H9 (cell line): ENCODE measurements around the gene FPR1. TPM values are rescaled to one million over a fixed set of nuclear protein-coding genes. Genes with fewer than 3 reads are reported as not detected.
A peak's percentile ranks its signal among the peaks of the same experiment; 100 is the strongest.

Source experiments
- DNase-seq: peaks from one replicate; pipeline ENCODE4 v3.0.0-alpha.2; 2017
- H2AFZ ChIP-seq: one replicate; pipeline ENCODE4 v1.6.1; 2013; ENCODE audit warnings: mild to moderate bottlenecking, low read length, control low read depth, moderate library complexity
- H2AK5ac ChIP-seq: 2 replicates; pipeline ENCODE4 v1.6.1; 2013; ENCODE audit warnings: low read length, control low read depth, mixed read lengths; ENCODE audit not compliant: insufficient read length
- H2BK120ac ChIP-seq: one replicate; pipeline ENCODE4 v1.6.1; 2013; ENCODE audit warnings: low read depth, mild to moderate bottlenecking, low read length, control low read depth, inconsistent platforms; ENCODE audit not compliant: poor library complexity, severe bottlenecking
- H2BK12ac ChIP-seq: 2 replicates; pipeline ENCODE4 v1.6.1; 2013; ENCODE audit warnings: low read length, control low read depth, mixed read lengths, low read depth; ENCODE audit not compliant: insufficient read length
- H2BK15ac ChIP-seq: 2 replicates; pipeline ENCODE4 v1.6.1; 2013; ENCODE audit warnings: low read depth, low read length, control low read depth
- H2BK20ac ChIP-seq: one replicate; pipeline ENCODE4 v1.6.1; 2013; ENCODE audit warnings: low read depth, mild to moderate bottlenecking, low read length, control low read depth, inconsistent platforms; ENCODE audit not compliant: poor library complexity, severe bottlenecking
- H2BK5ac ChIP-seq: 2 replicates; pipeline ENCODE4 v1.6.1; 2013; ENCODE audit warnings: low read length, control low read depth, mixed read lengths; ENCODE audit not compliant: insufficient read length
- H3K14ac ChIP-seq: 2 replicates; pipeline ENCODE4 v1.6.1; 2013; ENCODE audit warnings: low read length, control low read depth; ENCODE audit not compliant: insufficient read depth
- H3K18ac ChIP-seq: 2 replicates; pipeline ENCODE4 v1.6.1; 2013; ENCODE audit warnings: low read depth, mild to moderate bottlenecking, mixed read lengths, low read length, control low read depth; ENCODE audit not compliant: insufficient read length
- H3K23ac ChIP-seq: 2 replicates; pipeline ENCODE4 v1.6.1; 2013; ENCODE audit warnings: low read length, control low read depth, mixed read lengths, low read depth; ENCODE audit not compliant: insufficient read length
- H3K23me2 ChIP-seq: 2 replicates; pipeline ENCODE4 v1.6.1; 2013; ENCODE audit warnings: low read depth, mild to moderate bottlenecking, mixed read lengths, low read length, control low read depth; ENCODE audit not compliant: insufficient read length, poor library complexity, severe bottlenecking
- H3K27ac ChIP-seq: 2 replicates; pipeline ENCODE4 v1.5.1; 2013; ENCODE audit warnings: low read length, control low read depth, mixed read lengths, low read depth; ENCODE audit not compliant: insufficient read length
- H3K27me3 ChIP-seq: 2 replicates; pipeline ENCODE4 v1.6.1; 2013; ENCODE audit warnings: low read length, control low read depth, inconsistent platforms; ENCODE audit not compliant: insufficient read depth
- H3K4ac ChIP-seq: 2 replicates; pipeline ENCODE4 v1.6.1; 2013; ENCODE audit warnings: low read depth, mild to moderate bottlenecking, control low read depth, inconsistent platforms, low read length, moderate library complexity
- H3K4me1 ChIP-seq: 2 replicates; pipeline ENCODE4 v1.6.1; 2013; ENCODE audit warnings: low read length, control low read depth, inconsistent platforms; ENCODE audit not compliant: insufficient read depth
- H3K4me2 ChIP-seq: 2 replicates; pipeline ENCODE4 v1.6.1; 2013; ENCODE audit warnings: low read length, control low read depth, mixed read lengths; ENCODE audit not compliant: insufficient read length, insufficient read depth
- H3K56ac ChIP-seq: 2 replicates; pipeline ENCODE4 v1.6.1; 2013; ENCODE audit warnings: low read depth, mild to moderate bottlenecking, mixed read lengths, low read length, control low read depth; ENCODE audit not compliant: insufficient read length
- H3K79me1 ChIP-seq: 2 replicates; pipeline ENCODE4 v1.6.1; 2013; ENCODE audit warnings: low read depth, mild to moderate bottlenecking, moderate library complexity, low read length, control low read depth, inconsistent platforms; ENCODE audit not compliant: insufficient read depth, poor library complexity, severe bottlenecking
- H3K79me2 ChIP-seq: 2 replicates; pipeline ENCODE4 v1.6.1; 2013; ENCODE audit warnings: low read length, control low read depth, inconsistent platforms; ENCODE audit not compliant: insufficient read depth
- H3K9ac ChIP-seq: 2 replicates; pipeline ENCODE4 v1.6.1; 2013; ENCODE audit warnings: low read length, control low read depth, mixed read lengths; ENCODE audit not compliant: insufficient read length; ENCODE audit errors: extremely low read depth
- H3K9me3 ChIP-seq: one replicate; pipeline ENCODE4 v1.6.1; 2013; ENCODE audit warnings: low read depth, low read length, inconsistent platforms; ENCODE audit not compliant: control insufficient read depth
- H3T11ph ChIP-seq: one replicate; pipeline ENCODE4 v1.6.1; 2013; ENCODE audit warnings: mild to moderate bottlenecking, low read length, control low read depth, inconsistent platforms
- H4K20me1 ChIP-seq: one replicate; pipeline ENCODE4 v1.6.1; 2013; ENCODE audit not compliant: control insufficient read depth, insufficient read length, insufficient read depth
- H4K5ac ChIP-seq: 2 replicates; pipeline ENCODE4 v1.6.1; 2013; ENCODE audit warnings: low read depth, mild to moderate bottlenecking, mixed read lengths, low read length, control low read depth; ENCODE audit not compliant: insufficient read length
- H4K8ac ChIP-seq: replicated peaks from 2 replicates; pipeline ENCODE4 v1.6.1; 2013; ENCODE audit warnings: low read length, control low read depth, mixed read lengths, low read depth; ENCODE audit not compliant: insufficient read length
- H4K91ac ChIP-seq: 2 replicates; pipeline ENCODE4 v1.6.1; 2013; ENCODE audit warnings: low read depth, mild to moderate bottlenecking, moderate library complexity, mixed read lengths, low read length, control low read depth; ENCODE audit not compliant: insufficient read length
- H3K27ac Mint-ChIP-seq, 3 experiments: 2 replicates in 2 of 3; 3 replicates in 1 of 3; pipeline ENCODE4 v1.8.0; 2020 to 2021; ENCODE audit warnings: mixed read lengths in 3 of 3, mild to moderate bottlenecking in 1 of 3, moderate library complexity in 1 of 3
- H3K27me3 Mint-ChIP-seq: 2 replicates; pipeline ENCODE4 v1.8.0; 2021; ENCODE audit warnings: low read depth, mild to moderate bottlenecking, moderate library complexity, mixed read lengths
- H3K36me3 Mint-ChIP-seq, 3 experiments: 2 replicates in 2 of 3; 3 replicates in 1 of 3; pipeline ENCODE4 v1.8.0; 2020 to 2021; ENCODE audit warnings: low read depth in 3 of 3, mixed read lengths in 3 of 3; ENCODE audit not compliant: insufficient read depth in 1 of 3
- H3K4me1 Mint-ChIP-seq, 2 experiments: 2 replicates each; pipeline ENCODE4 v1.8.0; 2020; ENCODE audit warnings: mixed read lengths in 2 of 2
- H3K4me3 Mint-ChIP-seq, 2 experiments: 2 replicates in 1 of 2; 3 replicates in 1 of 2; pipeline ENCODE4 v1.8.0; 2020 to 2021; ENCODE audit warnings: mild to moderate bottlenecking in 2 of 2, mixed read lengths in 2 of 2, moderate library complexity in 1 of 2
- H3K9me3 Mint-ChIP-seq, 2 experiments: 2 replicates in 1 of 2; 3 replicates in 1 of 2; pipeline ENCODE4 v1.8.0; 2020; ENCODE audit warnings: mild to moderate bottlenecking in 2 of 2, mixed read lengths in 2 of 2, moderate library complexity in 1 of 2
- WGBS: extraction: QIAGEN DNeasy Blood & Tissue Kit; methylation state at CpG from one replicate; pipeline ENCODE4 v1.1.7; 2013; ENCODE audit warnings: missing lambda C conversion rate, low lambda C conversion rate, mixed read lengths; ENCODE audit not compliant: insufficient read length; ENCODE audit errors: extremely low coverage; 5-methylcytosine and 5-hydroxymethylcytosine counted together
- total RNA-seq: library from RNA; stranded (reverse); gene quantifications from 2 replicates; pipeline ENCODE4 v1.2.1, GENCODE V29; 2021
- TF ChIP-seq, protein P1 (sequence below): fragments of 200-600 bp; sonication (generic); conservative IDR thresholded peaks from 3 replicates; pipeline ENCODE4 v1.8.0; 2021; ENCODE audit warnings: antibody characterized with exemption, mild to moderate bottlenecking

FPR1 gene
- total RNA-seq, 1 experiment from 2014 or later, result not detected

DNA sequence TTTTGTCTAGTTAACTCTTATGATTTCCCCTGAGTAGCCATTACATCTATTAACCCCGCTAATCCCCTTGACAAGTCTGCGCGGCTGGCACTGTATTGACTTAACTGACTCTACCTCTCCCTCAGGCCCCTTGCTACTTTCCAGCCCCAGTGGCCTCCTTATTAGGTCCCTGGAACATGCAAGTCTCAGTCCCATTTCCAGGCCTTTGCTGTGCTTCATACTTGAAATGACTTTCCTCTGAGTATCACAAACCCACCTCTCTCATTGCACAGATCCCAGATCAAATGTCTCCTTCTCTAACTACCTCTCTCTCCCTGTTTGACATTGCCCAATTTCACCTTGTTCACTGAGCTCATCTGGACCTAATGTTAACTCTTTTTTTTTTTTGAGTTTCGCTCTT, 45.4 kb downstream of the FPR1 start:
- no peak overlapping the region for H2BK12ac ChIP-seq

More for the DNA sequence above, 45.4 kb downstream of the FPR1 start:
- no peak overlapping the region for H3K14ac ChIP-seq
- no peak overlapping the region for H3K9ac ChIP-seq
- H3K79me2 ChIP-seq, result no peaks in the 10 kb centered on the region
- no peak overlapping the region for H4K8ac ChIP-seq
- no peak overlapping the region for H3K23ac ChIP-seq
- peaks cover 12 to 35% (median 16%) of the 10 kb centered on the region in 3 experiments for H3K36me3 Mint-ChIP-seq
- H2AFZ ChIP-seq, result no peak overlapping the region
- peaks cover 0 to 11% of the 10 kb centered on the region in 2 experiments; a peak in 2 of 5 replicates for H3K9me3 Mint-ChIP-seq
- H3T11ph ChIP-seq, result no peak overlapping the region
- H4K5ac ChIP-seq, result no peak overlapping the region
- no peaks in the 10 kb centered on the region for H3K9me3 ChIP-seq
- no peaks in the 10 kb centered on the region; the same call in 1 of the 2 replicates for H3K27me3 ChIP-seq
- H3K4me3 Mint-ChIP-seq, result peak overlapping the region; percentile 10 to 60; a peak in 3 of 5 replicates
- no peak for DNase-seq
- no peak overlapping the region for H2BK15ac ChIP-seq
- no peak overlapping the region for H2BK5ac ChIP-seq
- H3K56ac ChIP-seq, result no peak overlapping the region
- peaks cover 19% of the 10 kb centered on the region for H3K23me2 ChIP-seq
- no peak overlapping the region for H3K18ac ChIP-seq
- no CpG with 5 or more reads among the region's 4 CpGs for WGBS
- H2AK5ac ChIP-seq, result no peak overlapping the region
- no peak overlapping the region for H4K91ac ChIP-seq
- no peak overlapping the region for H3K27ac ChIP-seq
- no peaks in the 10 kb centered on the region; the same call in 1 of the 2 replicates for H3K4me1 ChIP-seq
- no peak overlapping the region; a peak in 1 of 7 replicates for H3K27ac Mint-ChIP-seq
- no peak overlapping the region for H3K4ac ChIP-seq
- TF ChIP-seq, protein P1, sequence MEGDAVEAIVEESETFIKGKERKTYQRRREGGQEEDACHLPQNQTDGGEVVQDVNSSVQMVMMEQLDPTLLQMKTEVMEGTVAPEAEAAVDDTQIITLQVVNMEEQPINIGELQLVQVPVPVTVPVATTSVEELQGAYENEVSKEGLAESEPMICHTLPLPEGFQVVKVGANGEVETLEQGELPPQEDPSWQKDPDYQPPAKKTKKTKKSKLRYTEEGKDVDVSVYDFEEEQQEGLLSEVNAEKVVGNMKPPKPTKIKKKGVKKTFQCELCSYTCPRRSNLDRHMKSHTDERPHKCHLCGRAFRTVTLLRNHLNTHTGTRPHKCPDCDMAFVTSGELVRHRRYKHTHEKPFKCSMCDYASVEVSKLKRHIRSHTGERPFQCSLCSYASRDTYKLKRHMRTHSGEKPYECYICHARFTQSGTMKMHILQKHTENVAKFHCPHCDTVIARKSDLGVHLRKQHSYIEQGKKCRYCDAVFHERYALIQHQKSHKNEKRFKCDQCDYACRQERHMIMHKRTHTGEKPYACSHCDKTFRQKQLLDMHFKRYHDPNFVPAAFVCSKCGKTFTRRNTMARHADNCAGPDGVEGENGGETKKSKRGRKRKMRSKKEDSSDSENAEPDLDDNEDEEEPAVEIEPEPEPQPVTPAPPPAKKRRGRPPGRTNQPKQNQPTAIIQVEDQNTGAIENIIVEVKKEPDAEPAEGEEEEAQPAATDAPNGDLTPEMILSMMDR, result no peak
- H2BK20ac ChIP-seq, result no peak overlapping the region
- no peak overlapping the region for H2BK120ac ChIP-seq
- H3K79me1 ChIP-seq, result no peaks in the 10 kb centered on the region
- H3K4me1 Mint-ChIP-seq, result peaks cover 24 to 27% of the 10 kb centered on the region in 2 experiments
- peaks cover 28% of the 10 kb centered on the region for H3K27me3 Mint-ChIP-seq
- H3K4me2 ChIP-seq, result no peak overlapping the region
- H4K20me1 ChIP-seq, result no peaks in the 10 kb centered on the region
